HG03095 (cell line): ENCODE results near the gene VEGFA.

ENCODE experiments used
- ATAC-seq: cut with Tn5 transposase; IDR thresholded peaks from one replicate; pipeline ENCODE4 v1.9.1; 2021; ENCODE audit warnings: moderate library complexity; ENCODE audit not compliant: unreplicated experiment

Gene VEGFA

DNA sequence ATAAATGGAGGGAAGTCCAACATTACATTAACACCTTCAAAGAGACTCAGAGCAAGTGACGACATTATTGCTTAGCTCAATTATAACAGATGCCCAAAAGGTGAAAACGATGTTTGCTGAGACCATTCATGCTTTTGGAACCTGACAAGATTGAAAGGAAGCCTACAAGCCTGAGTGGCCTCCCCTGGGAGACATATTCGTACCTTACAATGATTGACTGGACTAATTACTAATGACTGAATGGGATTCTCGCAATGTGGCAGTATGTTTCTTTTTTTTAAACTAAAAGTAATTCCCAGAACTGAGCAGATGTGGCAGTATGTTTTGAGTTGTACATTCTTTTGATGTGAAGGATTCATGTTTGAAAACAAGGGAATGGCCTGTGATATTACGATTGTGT lies 49.9 kb downstream of the VEGFA start:
- ATAC-seq, result no peak

DNA sequence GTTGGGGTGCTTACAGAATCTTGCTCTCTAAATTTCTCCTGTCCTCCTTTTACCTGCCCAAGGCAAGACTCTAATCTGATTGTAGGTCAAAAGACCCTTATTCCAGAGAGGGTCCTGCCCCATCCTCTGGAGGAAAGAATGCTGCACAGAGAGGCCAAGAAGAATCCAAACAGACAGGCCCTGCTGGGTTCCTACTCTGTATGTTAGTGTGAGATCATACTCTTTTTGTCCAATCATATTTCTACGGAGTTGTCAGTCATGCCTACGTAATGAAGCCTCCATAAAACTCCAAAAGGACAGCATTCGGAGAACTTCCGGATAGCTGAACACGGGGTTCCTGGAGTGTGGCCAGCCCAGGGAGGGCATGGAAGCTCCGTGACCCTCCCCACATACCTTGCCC lies 50.5 kb downstream of the VEGFA start:
- no peak for ATAC-seq

DNA sequence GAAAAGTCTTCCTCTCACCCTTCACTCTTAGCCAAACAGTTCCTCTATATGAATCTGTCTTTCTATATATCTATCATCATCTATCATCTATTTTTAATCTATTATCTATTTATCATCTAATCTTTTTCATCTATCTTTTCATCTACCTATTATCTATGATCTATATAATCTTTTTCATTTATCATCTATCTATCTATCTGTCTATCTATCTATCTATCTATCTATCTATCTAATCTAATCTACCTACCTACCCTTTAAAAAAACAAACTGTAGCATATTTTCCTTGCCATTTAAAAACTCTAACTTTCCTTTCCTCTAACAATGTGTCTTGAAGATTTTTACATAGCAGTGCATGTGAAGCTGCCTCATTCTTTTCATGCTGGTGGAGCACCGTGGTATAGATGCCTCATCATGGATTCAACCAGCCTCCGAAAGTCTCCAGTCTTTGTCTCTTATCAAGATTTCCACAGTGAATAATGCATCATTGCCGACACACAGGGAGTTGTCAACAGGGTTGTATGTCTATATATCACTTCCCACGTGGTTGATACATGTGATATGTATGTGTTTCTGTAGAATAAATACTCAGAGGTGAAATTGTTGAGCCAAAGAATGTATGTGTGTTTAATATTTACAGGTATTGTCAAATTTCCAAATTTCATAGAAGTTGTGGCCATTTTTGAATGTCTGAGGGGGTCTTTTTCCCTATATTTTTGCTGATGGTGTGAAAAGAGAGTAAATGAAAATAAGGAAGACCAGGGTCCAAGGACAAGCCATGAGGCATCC lies 51.3 kb downstream of the VEGFA start:
- no peak for ATAC-seq

DNA sequence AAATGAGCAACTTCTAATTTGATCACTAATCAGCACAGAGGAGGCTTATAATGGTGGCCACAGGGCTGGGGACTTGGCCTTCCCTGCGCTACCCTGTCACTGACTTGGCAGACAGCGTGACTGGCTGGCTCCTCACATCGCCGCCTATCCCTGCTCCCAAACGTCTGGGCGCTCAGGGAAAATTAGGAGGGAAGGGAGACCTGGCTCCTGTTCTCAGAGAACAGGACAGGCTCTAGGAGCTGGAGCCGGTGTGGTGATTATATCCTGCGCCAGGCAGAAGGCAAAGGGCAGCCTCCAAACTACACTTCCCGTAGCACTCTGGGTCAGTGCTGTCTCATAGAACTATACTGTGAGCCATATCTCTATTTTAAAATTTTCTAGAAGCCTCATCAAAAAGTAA lies 53.4 kb downstream of the VEGFA start:
- no peak for ATAC-seq

DNA sequence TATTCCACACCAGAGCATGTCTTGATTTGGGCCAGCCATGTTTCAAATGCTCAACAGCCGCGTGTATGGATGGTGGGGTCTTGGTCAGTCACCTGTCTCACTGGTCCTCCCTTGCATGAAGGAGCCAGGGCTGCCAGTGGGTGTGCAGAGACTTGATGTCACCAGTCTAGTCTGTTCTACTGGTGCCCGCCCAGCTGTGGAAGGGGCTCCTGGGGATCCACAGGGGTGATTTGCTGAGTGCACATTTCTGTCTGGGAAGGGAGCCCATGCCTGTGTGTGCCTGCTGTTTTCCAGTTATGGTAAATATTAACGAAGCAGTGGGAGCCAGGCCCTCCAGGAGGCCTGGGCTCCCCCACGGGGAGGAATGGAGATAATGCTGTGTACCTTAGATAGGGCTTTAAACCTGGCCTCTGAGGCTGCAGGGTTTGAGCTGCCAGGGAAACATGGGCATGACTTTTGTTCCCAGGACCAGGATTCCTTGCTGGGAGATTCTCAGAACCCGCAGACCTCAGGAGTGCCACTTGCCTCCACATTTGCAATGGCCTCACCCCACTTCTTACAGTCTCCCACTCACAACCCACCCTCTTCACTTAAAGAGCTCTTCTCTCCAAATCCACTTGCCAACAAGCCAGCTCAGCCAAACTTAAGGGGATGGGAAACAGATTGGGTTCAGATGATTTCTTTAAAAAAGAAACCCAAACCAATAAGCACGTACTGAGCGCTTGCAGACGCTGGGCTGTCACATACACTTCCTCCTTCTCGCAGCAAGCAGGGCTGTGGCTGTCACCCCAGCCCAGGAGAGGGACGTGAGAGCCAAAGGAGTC lies 54.1 kb downstream of the VEGFA start:
- ATAC-seq, result no peak

DNA sequence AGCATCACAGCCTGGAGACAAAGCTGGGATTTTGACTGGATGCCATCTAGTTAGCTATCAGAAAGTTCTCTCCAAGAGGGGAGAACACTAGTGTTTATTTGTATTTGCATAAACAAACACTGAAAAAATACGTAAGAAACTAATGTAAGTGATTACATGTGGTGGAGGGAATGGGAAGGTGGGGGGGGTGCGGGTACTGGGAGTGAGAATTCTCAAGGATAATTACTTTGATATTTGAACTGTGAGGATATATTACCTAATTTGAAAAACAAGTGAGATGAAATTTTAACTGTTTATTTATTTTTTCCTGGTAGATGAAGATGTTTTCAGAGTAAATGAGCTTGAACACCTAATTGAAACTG lies 54.7 kb downstream of the VEGFA start:
- ATAC-seq, result no peak

DNA sequence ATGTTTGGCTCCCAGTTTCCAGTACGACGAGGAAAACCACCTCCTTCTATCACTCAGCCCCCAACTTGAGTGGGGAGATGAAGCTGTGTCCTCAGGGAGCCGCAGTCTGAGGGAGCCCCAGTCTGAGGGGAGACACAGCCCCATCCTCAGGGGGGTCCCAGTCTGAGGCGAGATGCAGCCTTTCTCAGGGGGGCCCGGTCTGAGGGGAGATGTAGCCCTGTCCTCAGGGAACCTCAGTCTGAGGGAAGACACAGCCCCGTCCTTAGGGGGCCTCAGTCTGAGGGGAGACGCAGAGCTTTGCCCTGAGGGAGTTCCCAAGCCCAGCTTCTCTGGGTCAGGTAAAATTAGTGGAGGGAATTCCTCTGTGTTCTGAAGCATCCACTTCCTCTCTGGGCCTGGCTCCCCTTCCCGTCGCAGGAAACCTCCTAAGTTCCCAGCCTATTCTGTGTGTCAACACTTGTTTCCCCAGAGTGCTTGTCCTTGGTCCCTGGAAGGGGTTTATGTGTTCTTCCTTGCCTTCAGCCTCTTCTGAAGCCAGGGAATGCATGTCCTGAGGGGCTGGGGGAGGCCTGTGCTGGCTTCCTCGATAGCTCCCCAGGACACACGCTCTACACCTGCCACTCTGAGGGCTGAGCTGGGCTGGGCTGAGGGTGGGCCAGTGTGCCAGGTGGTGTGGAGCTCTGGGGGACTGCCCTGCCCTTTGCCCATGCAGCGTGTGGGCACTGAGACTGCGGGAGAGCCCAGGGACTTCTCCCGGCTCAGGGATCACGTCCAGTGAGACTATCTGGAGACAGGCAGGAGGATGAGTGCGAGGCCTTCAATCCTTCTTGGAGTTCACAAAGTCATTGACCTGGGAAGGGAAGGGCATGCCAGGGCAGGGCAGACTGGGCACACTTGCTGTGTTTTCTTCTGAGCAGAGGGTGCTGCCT lies 55.4 kb downstream of the VEGFA start:
- no peak for ATAC-seq

DNA sequence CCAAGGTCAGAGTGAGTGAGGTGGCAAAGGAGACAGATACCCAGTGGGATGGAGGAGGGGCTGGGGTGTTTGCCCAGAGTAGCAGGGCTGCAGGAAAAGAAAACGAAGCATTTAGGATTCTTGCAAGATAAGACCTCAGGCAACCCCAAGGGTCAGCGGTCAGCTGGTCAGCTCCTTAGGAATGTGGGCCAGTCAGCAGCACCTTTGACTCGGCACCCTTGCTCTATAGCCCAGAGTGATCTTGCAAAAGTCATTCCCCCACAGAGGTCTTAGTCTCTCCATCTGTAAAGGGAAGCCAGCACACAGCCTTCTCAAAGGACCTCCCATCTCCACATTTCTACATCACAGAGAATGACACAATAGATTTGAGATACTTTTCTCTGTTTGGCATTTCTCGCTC lies 56.7 kb downstream of the VEGFA start:
- ATAC-seq, result no peak

DNA sequence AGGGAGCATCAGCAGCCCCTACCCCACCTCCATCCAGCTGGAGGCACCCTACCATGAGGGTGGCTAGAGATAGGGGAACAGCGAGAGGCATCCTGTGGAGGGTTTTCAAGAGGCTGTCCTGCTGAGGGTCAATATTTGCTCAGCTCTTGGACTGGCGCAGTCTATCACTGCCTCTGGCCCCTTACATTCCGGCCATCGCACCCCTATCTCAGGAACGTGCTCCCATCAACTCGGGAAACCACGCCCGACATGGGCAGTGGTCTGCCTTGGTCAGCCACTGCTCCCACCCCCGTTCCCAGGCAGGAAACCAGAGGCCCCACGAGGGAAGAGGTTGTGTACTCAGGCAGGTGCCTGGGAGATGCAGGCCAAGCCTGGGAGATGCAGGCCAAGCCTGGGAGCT lies 57.9 kb downstream of the VEGFA start:
- no peak for ATAC-seq

DNA sequence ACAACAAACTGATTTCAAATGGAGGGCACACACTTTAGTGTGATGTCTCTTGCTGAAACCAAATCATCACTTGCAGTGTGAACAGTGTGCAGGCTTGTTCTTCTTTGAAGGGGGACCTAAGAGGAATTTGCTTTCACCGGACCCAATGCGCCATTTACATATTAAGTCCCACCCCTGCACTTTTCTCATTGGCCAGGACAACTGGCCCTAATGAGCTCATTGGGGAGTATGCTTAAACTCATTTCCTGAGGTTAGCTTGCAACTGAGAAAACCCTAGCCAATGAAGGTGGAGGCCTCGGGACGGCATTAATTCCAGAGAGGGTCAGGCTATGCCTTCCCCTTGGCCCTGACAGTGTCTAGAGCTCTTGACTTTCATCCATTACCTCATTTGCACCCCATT lies 58.7 kb downstream of the VEGFA start:
- no peak for ATAC-seq

DNA sequence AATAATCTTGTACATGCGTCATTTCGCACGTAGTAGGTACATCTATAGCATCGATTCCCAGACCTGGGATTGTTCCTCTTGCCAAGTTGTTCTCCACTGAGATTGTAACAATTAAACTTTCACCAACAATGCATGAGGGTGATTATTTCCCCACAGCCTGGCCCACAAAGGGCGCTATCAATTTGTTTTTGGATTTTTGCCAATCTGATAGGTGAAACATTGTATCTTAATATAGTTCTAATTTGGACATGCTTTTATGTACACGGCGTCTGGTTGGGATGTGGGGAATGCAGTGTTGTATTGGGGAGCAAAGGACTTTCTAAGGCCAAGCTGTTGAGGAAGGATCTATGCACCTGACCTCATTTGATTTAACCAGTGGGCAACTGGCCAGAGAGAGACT lies 59.5 kb downstream of the VEGFA start:
- no peak for ATAC-seq

DNA sequence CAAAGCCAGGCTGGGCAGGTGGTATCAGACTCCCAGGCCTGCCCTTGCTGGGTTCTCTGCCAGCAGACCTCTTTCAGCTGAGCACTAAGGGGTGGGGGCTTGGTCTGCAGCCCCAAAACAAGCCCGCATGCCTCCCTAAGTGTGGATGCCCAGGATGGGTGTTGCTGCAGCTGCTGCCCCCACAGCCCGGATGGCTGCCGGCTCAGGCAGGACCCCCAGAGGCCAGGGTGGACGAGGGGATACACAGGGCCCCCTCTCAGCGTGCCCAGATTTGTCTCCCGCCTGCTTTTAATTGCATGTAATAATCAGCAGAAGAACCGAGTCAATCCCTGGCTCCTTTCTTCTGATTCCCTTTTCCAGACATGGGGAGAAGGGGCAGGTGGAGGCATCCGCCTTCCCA lies 60.8 kb downstream of the VEGFA start:
- ATAC-seq, result no peak

DNA sequence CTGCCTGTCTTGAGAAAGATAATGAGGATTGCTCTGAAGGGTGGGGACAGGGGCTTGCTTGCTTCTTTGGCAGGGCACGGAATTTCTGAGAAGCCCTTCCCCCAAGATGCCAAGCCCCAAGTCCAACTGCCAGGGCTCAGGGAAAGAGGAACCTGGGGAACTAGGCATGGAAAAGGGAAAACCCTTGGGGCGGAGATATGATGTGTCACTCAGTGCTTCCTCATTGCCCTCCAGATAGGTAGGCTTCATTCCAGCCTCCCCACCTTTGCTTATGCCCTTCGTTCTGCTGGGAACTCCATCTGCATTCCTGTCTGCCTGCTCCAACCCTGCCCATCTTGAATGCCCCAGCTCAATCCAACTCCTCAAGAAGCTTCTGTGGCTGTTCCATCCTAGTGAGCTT lies 61.2 kb downstream of the VEGFA start:
- no peak for ATAC-seq

DNA sequence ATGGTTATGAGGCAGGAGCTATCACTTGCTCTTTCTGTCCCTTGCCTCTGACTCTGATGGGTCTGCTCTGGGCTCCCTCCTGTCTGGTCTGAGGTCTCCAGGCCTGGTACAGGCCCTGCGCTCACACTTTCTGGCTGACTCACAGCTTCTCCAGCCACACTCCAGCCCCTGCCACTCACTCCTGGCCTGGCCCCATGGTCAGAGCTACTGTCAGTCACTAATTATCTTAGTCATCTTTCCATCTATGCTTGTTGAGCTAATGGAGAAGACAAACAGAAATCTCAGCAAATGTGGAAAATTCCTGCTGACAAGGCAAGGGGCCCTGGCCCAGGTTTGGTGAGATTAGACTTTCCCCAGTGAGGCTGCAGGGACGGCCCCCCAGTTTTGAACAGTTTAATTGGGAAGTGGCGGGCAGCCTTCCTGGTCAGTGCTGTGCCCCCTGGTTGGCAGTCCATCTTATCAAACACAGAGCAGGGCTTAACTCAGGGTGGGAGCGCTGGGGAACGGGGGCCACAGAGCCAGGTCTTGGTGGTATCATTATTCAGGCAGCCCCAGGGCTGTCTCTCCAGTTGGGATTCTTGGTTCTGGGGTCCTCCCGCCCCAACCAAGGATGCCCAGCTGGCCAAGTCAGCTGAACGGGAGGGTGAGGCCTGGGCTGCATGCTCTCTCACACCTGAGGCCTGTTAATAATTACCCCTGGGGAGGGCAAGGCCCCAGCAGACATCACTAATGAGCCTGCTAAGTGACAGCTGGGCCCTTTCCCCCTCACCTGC lies 63.4 kb downstream of the VEGFA start:
- ATAC-seq, result no peak

DNA sequence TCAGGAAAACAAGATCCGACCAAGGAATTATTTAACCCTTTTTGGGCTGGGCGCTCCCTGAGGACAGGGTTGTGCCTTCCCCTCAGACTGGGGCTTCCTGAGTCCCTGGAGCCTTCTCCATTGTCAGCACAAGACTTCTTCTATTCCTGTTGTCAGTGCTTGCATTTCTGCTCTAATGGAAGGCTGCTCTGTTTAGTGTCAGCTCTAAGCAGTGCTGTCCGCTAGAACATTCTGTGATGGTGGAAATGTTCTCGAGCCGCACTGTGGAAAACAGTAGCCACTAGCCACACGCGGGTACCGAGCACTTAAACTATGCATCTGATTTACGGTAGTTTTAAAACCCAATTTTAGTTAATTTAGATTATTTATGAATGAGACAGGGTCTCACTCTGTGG lies 64.0 kb downstream of the VEGFA start:
- ATAC-seq, result no peak

DNA sequence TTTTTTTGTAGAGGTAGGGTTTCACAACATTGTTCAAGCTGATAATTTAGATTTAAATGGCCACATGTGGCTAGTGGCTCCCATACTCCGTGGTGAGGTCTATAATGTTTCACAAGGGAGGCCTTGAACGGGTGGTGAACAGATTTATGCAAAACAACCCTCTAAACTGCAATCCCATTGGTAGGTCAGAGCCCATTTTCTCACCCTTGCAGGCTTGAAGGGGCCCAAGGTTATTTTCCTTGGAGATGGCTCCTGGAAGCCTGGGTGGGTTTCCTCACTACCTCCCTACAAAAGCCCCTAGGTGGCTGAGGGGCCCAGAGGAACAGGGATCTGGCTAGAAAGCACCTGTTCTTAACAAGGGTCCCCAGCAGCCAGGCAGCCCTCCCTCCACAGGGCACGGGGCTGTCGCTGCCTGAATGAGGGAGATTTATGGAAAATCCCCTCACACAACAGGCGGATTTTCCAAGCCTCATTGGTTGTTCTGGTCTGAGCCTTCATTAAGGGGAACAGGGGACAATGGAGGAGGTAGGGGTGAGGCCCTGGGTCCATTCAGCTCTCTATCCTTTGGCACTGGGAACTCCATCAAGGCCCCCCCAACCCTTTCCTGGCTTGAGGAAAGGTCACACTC lies 64.6 kb downstream of the VEGFA start:
- ATAC-seq, result no peak

DNA sequence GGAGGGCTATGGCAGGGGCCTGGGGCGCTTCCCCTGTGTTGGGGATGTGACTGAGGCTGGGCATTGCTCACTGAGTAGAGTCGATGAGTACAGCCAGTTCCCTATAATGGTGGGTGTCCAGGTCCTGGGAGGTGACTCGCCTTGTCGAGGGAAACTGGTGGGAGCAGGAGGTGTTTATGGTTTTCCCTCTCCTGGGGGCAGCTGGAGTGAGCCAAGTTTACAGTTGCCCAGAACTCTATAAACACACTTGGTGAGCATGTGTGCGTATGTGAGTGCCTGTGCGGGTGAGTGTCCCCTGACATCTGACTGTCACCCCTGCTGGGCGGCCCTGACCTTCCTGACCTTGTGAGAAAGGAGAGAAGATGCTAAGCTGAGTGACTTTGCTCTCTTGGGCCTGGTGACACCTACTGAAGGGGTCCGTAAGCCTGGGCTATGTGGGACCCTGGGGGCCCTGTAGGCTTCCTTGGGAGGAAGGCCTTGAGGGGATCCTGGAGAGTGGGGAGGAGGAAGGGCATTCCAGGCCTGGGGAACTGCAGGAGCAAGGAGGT lies 65.9 kb downstream of the VEGFA start:
- ATAC-seq, result no peak
